Spleen (tissue), 7 donors: ENCODE results near the gene BLOC1S1.

Source experiments
- POLR2A ChIP-seq, 3 donors: fragments of 450-650 bp; IDR thresholded peaks; one replicate each; pipeline ENCODE4 v1.5.1; 2017; ENCODE audit warnings: antibody characterized with exemption in 3 of 3, mild to moderate bottlenecking in 1 of 3
- TF ChIP-seq, protein P1 (sequence below), 11 experiments: fragments of 200-600 bp in 7 of 11; fragments of 450-650 bp in 4 of 11; sonication (generic) in 4 of 11; IDR thresholded peaks in 8 of 11; conservative IDR thresholded peaks in 3 of 11; 1 replicate in 7 of 11; 2 replicates in 4 of 11; pipeline versions ENCODE4 v1.4.0 to v1.8.0; 2016 to 2021; ENCODE audit warnings: antibody characterized with exemption in 11 of 11, inconsistent platforms in 4 of 11, mild to moderate bottlenecking in 1 of 11
- donor health status: DM: no; HTN: no; CAD: no; lungs with moderate emphysema.
- donor health status: DM: no; HTN: no; CAD: no.
- donor health status: DM: no; HTN: no; CAD: no.

DNA sequence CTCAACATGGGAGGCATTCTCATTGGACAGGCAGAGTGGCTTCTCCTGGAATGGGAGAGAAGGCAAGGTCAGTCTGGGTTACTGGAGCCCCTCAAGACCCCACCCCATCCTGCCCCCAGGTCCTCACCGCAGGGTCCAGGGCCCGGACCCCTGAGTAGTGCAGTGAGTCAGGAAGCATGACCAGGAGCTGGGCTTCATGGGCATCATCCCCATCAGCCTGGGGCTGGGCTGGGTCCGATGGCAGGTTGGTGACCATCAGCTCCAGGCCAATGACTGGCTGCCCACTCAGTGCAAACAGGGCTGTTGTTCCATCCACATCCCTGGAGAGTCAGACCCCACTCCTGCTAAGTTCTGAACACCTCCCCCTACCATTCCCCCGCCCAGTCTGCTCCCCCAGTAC lies 21.2 kb upstream of the BLOC1S1 start:
- TF ChIP-seq, protein P1, sequence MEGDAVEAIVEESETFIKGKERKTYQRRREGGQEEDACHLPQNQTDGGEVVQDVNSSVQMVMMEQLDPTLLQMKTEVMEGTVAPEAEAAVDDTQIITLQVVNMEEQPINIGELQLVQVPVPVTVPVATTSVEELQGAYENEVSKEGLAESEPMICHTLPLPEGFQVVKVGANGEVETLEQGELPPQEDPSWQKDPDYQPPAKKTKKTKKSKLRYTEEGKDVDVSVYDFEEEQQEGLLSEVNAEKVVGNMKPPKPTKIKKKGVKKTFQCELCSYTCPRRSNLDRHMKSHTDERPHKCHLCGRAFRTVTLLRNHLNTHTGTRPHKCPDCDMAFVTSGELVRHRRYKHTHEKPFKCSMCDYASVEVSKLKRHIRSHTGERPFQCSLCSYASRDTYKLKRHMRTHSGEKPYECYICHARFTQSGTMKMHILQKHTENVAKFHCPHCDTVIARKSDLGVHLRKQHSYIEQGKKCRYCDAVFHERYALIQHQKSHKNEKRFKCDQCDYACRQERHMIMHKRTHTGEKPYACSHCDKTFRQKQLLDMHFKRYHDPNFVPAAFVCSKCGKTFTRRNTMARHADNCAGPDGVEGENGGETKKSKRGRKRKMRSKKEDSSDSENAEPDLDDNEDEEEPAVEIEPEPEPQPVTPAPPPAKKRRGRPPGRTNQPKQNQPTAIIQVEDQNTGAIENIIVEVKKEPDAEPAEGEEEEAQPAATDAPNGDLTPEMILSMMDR (IDR thresholded peaks at IDR 0.05 in 8 of 11, conservative IDR thresholded peaks at IDR 0.05 in 3 of 11): no peak
- no peak for TF ChIP-seq POLR2A (IDR thresholded peaks at IDR 0.05)
